Activated CD4-positive, alpha-beta T cell treated with anti-CD3 and anti-CD28 coated beads, Interleukin-2, amount 50 U/mL, for 48 hours (primary cell): ENCODE data around the gene VRK1.

Source experiments
- DNase-seq, 2 experiments: peaks; one replicate each; pipeline ENCODE4 v3.0.0-alpha.2; 2020

The VRK1 gene

GRCh38 chr14:96928779-96929380 lies 131.7 kb downstream of the VRK1 start:
- no peak for DNase-seq

GRCh38 chr14:96929950-96930349 lies 132.8 kb downstream of the VRK1 start:
- DNase-seq, result no peak

- DNase-seq, result no peak
These were observed 133.3 kb downstream of the VRK1 start for GRCh38 chr14:96930526-96930925.
